Stimulated activated memory B cell treated with anti-CD40 and anti-IgM and Interleukin-4, amounts not matched to agents 10 μg/mL and 1 μg/mL and 100 μg/mL, for 72 hours (primary cell): ENCODE results near the gene ZMYND8.

Source experiments
- ATAC-seq: fragments of 150-1000 bp; cut with Tn5 transposase; 2 replicates; pipeline ENCODE4 v1.10.0; 2021
- H3K27ac Mint-ChIP-seq: one replicate; pipeline ENCODE4 v1.8.0; 2022; ENCODE audit warnings: mild to moderate bottlenecking, mixed read lengths
- H3K27me3 Mint-ChIP-seq: one replicate; pipeline ENCODE4 v1.8.0; 2022; ENCODE audit warnings: mixed read lengths
- H3K36me3 Mint-ChIP-seq: one replicate; pipeline ENCODE4 v1.8.0; 2022; ENCODE audit warnings: mixed read lengths
- H3K4me1 Mint-ChIP-seq: one replicate; pipeline ENCODE4 v1.8.0; 2022; ENCODE audit warnings: mixed read lengths
- H3K4me3 Mint-ChIP-seq: one replicate; pipeline ENCODE4 v1.8.0; 2022; ENCODE audit warnings: mild to moderate bottlenecking, moderate library complexity, mixed read lengths
- H3K9me3 Mint-ChIP-seq: one replicate; pipeline ENCODE4 v1.8.0; 2022; ENCODE audit warnings: mixed read lengths

The ZMYND8 gene

GRCh38 chr20:47360297-47361056 is 4.0 kb upstream of the ZMYND8 start:
- H3K4me3 Mint-ChIP-seq: peak overlapping the region; percentile 67
- no peak overlapping the region for H3K27ac Mint-ChIP-seq
- no peaks in the 10 kb centered on the region for H3K36me3 Mint-ChIP-seq
- peak; percentile 46 for ATAC-seq
- H3K9me3 Mint-ChIP-seq: no peaks in the 10 kb centered on the region
- H3K27me3 Mint-ChIP-seq: no peaks in the 10 kb centered on the region
- peaks cover 67% of the 10 kb centered on the region for H3K4me1 Mint-ChIP-seq

- H3K36me3 Mint-ChIP-seq: no peaks in the 10 kb centered on the region
- no peak overlapping the region for H3K4me3 Mint-ChIP-seq
- no peak for ATAC-seq
- H3K27ac Mint-ChIP-seq: no peak overlapping the region
- no peaks in the 10 kb centered on the region for H3K9me3 Mint-ChIP-seq
- H3K27me3 Mint-ChIP-seq: no peaks in the 10 kb centered on the region
- peaks cover 75% of the 10 kb centered on the region for H3K4me1 Mint-ChIP-seq
These were observed 3.2 kb upstream of the ZMYND8 start for GRCh38 chr20:47359530-47360296.

- H3K27ac Mint-ChIP-seq: no peak overlapping the region
- no peaks in the 10 kb centered on the region for H3K36me3 Mint-ChIP-seq
- ATAC-seq: no peak
- H3K27me3 Mint-ChIP-seq: no peaks in the 10 kb centered on the region
- H3K9me3 Mint-ChIP-seq: no peaks in the 10 kb centered on the region
- H3K4me1 Mint-ChIP-seq: peaks cover 83% of the 10 kb centered on the region
- H3K4me3 Mint-ChIP-seq: no peak overlapping the region
These were observed 2.4 kb upstream of the ZMYND8 start for GRCh38 chr20:47358672-47359529.

DNA sequence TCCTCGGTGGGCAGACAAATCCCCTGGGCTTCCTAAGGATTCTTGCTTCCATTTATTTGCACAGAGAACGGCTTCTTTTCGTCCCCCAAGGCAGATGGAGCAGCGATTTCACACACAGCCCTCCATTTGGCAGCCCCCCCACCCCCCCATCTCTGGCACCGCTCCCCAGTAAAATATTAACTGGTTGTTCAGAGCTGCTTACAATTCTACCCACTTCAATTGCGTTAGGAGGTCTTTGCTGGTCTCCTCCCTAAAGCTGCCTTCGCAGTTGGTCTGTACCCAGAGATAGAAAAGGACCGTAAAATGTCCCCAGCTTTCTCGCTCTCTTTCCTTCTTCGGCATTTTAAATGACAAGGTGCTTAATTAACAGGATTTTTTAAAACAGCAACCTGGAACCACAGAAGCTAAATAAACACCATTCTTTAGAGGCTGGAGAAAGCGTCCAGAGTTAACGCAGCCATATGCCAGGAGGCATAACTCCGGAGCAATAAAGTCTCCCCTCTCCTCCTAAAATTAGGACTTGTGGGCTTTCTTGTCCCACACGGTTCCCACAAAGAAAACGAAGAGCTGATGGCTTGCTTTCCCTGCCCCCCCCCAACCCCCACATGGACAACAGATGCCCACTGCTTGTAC is 1.7 kb upstream of the ZMYND8 start:
- Mint-ChIP-seq H3K4me1 (peaks cover 89% of the 10 kb centered on the region), H3K27me3 (no peaks in the 10 kb centered on the region), H3K9me3 (no peaks in the 10 kb centered on the region), H3K4me3 (no peak overlapping the region), H3K27ac (no peak overlapping the region), H3K36me3 (no peaks in the 10 kb centered on the region)
- ATAC-seq: no peak

DNA sequence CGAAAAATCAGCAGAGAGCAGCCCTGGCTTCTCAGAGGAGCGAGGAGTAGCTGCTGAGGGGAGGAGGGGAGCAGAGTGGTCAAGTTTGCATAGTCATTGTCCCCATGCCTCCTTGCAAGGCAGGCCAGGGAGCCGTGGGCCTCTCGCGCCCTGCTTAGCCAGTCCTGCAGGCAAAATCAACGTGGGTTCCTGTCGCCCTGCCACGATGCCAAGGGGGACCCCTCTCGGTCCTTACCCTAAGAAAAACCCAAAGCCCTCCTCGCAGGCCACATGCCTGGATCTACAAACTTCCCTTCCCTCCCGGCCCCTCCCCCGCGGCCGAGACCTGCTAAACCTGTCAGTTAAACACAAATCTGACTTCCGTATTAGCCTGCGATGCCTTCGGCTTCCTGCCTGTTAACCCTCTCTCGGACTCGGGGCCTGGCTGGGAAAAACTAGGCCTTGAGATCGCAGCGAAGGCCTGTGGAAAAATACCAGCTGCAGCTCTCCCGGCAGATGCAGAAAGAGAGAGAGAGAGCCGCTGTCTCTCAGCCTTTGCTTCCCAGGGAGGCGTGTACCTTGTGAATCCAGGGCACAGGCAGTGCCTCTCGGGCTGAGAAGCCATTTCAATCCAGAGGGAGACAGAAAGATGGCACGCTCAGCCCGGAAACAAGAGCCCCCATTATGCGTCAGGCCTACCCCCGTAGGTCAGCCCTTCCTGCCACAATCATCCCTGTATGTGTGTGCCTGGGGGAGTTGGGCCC is 968 bp upstream of the ZMYND8 start:
- no peak overlapping the region for H3K27ac Mint-ChIP-seq
- ATAC-seq: peak; percentile 78
- H3K27me3 Mint-ChIP-seq: no peaks in the 10 kb centered on the region
- no peaks in the 10 kb centered on the region for H3K36me3 Mint-ChIP-seq
- peaks cover 83% of the 10 kb centered on the region for H3K4me1 Mint-ChIP-seq
- no peak overlapping the region for H3K4me3 Mint-ChIP-seq
- H3K9me3 Mint-ChIP-seq: no peaks in the 10 kb centered on the region

DNA sequence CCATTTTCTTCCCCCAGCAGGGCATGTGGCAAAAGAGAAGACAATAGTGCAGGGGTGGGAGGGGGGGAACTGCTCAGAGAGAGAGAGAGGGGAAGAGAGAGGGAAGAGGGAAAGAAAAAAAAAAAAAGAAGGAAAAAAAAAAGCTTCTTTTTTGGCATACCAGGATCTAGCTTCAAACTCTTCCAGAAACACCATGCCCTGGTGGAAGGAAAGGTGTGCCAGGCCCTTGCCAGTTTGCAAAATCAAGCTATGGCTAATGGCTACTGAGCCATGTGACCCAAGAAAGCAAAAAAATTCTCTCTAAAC is 326 bp downstream of the ZMYND8 start:
- Mint-ChIP-seq H3K4me1 (peaks cover 76% of the 10 kb centered on the region), H3K9me3 (no peaks in the 10 kb centered on the region), H3K4me3 (no peak overlapping the region), H3K27me3 (no peaks in the 10 kb centered on the region), H3K36me3 (no peaks in the 10 kb centered on the region), H3K27ac (no peak overlapping the region)
- ATAC-seq: no peak

- H3K4me3 Mint-ChIP-seq: no peak overlapping the region
- H3K9me3 Mint-ChIP-seq: no peaks in the 10 kb centered on the region
- H3K36me3 Mint-ChIP-seq: no peaks in the 10 kb centered on the region
- H3K27ac Mint-ChIP-seq: no peak overlapping the region
- ATAC-seq: no peak
- H3K4me1 Mint-ChIP-seq: peaks cover 71% of the 10 kb centered on the region
- no peaks in the 10 kb centered on the region for H3K27me3 Mint-ChIP-seq
These were observed 845 bp downstream of the ZMYND8 start for GRCh38 chr20:47355489-47356219.

- Mint-ChIP-seq H3K4me3 (no peak overlapping the region), H3K9me3 (no peaks in the 10 kb centered on the region), H3K27me3 (no peaks in the 10 kb centered on the region), H3K27ac (no peak overlapping the region), H3K4me1 (peaks cover 63% of the 10 kb centered on the region), H3K36me3 (no peaks in the 10 kb centered on the region)
- no peak for ATAC-seq
These were observed 1.6 kb downstream of the ZMYND8 start for GRCh38 chr20:47354714-47355488.

GRCh38 chr20:47354464-47354713 is 2.1 kb downstream of the ZMYND8 start:
- H3K9me3 Mint-ChIP-seq: no peaks in the 10 kb centered on the region
- H3K27ac Mint-ChIP-seq: no peak overlapping the region
- peaks cover 61% of the 10 kb centered on the region for H3K4me1 Mint-ChIP-seq
- H3K27me3 Mint-ChIP-seq: no peaks in the 10 kb centered on the region
- ATAC-seq: no peak
- no peak overlapping the region for H3K4me3 Mint-ChIP-seq
- no peaks in the 10 kb centered on the region for H3K36me3 Mint-ChIP-seq

DNA sequence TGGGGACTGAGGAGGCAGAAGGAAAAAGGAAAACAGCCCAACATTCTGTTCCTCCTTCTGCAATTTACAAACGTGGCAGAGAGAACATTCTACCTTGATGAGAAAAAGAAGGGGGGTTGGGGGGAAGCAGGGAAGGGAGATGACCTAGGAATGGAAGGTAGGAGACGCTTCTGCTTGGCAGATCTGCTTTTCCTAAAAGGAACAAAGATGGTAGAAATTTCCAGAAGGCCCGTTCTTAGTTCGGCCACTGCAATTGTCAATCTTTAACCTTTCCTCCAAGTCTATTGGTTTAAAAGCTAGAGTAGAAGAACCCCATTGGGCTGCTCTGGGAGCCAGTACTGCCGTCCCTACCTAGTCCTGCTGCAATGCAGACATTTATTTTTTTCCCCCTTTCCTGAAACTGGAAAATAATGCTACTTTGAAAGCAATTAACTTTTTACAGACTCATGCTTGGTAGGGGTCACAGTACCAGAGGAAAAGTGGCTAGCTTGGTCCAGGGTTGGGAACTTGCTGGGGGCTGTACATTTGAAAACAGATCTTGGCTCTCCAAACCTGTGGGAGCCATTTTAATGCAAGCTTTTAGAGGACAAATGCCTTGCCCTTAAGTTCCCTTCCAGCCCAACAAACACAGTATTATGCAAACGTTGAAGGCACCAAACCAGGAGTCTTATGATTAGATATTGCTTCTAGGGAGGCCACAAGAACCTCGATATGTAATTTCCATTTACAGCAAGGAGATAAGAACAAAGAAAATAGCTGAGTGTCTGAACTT is 2.6 kb downstream of the ZMYND8 start:
- H3K4me1 Mint-ChIP-seq: peaks cover 55% of the 10 kb centered on the region
- H3K9me3 Mint-ChIP-seq: no peaks in the 10 kb centered on the region
- H3K4me3 Mint-ChIP-seq: no peak overlapping the region

DNA sequence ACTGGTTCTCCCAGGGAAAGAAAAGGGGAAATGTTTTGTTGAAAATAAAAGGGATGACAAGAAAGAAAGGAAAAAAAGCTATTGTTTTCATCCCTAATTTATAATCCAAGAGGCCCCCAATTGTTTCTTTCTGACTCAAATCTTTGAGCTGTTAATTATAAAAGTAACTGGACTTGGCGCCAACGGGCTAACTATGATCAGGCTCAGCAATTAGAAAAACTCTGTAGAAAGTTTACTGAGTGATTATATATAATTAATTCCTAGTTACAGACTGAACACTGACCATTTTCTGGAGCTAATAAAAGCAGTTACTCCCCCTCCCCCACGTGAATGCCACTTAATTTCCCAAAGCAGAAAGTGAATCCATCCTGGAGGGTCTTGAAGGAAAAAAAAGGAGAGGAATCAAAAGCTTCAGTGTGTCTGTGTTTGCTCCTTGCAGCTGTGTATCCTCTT is 3.2 kb downstream of the ZMYND8 start:
- H3K27ac Mint-ChIP-seq: no peak overlapping the region
- no peak for ATAC-seq
- no peaks in the 10 kb centered on the region for H3K9me3 Mint-ChIP-seq
- H3K36me3 Mint-ChIP-seq: no peaks in the 10 kb centered on the region
- no peak overlapping the region for H3K4me3 Mint-ChIP-seq
- peaks cover 49% of the 10 kb centered on the region for H3K4me1 Mint-ChIP-seq
- H3K27me3 Mint-ChIP-seq: no peaks in the 10 kb centered on the region

More for the DNA sequence above, 2.6 kb downstream of the ZMYND8 start:
- Mint-ChIP-seq H3K27ac (no peak overlapping the region), H3K27me3 (no peaks in the 10 kb centered on the region), H3K36me3 (no peaks in the 10 kb centered on the region)
- no peak for ATAC-seq

DNA sequence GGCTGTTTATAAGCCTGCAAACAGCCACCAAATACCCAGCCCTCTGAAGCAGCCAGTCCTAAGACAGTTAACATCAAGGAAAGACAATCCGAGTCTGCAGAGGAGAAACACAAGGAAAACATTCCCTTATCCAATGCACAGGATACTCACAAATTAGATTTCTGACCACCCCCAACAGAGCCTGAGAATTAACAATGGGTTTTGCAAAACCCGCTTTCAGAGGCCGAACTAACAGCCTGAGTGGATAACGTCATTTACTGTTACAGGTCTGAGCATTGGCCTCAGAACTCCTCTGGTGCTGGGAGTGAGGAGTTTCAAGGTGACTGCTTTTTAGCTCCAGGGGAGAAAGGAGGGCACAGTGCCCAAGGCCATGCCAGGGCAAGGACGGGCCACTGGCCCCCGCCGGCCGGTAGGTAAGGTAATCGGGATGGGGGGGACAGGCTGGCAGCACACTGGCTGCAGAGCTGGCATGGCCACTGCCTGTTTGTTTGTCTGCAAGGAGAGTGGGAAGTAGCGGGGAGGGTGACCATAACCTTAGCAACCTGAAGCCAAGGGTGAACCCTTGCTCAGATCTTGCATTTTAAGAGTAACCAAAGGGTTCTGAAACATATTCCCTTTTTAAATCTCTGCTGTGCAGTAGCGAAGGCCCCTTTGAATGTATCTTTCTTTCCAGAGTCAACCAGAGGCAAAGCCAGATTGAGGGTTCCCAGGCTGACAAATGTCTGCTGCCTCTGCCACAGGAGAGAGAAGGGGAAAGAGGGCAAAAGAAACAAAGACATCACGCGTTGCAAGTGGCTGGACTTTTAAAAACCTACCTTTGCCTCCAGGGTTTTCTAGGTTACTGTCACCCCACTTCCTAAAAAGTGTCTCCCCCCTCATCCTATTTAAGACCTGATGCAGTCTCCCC is 3.9 kb downstream of the ZMYND8 start:
- no peak overlapping the region for H3K27ac Mint-ChIP-seq
- no peaks in the 10 kb centered on the region for H3K9me3 Mint-ChIP-seq
- H3K36me3 Mint-ChIP-seq: peaks cover 4% of the 10 kb centered on the region
- H3K4me1 Mint-ChIP-seq: peaks cover 43% of the 10 kb centered on the region
- ATAC-seq: no peak
- no peaks in the 10 kb centered on the region for H3K27me3 Mint-ChIP-seq
- H3K4me3 Mint-ChIP-seq: no peak overlapping the region
